Vagina (tissue), 2 donors: ENCODE measurements around the gene FOSL1. TPM values are rescaled to one million over a fixed set of nuclear protein-coding genes. Genes with fewer than 3 reads are reported as not detected.

ENCODE experiments used
- DNase-seq, 2 donors: peaks; one replicate each; pipeline ENCODE4 v3.0.0-alpha.2; 2017; ENCODE audit errors: extremely low spot score in 2 of 2
- H3K27ac ChIP-seq: fragments of 200-600 bp; sonication (generic); one replicate; pipeline ENCODE4 v1.5.1; 2019
- H3K27me3 ChIP-seq: fragments of 200-600 bp; sonication (generic); one replicate; pipeline ENCODE4 v1.5.1; 2019
- H3K36me3 ChIP-seq, 2 donors: fragments of 200-600 bp; sonication (generic); one replicate each; pipeline ENCODE4 v1.5.1; 2017 to 2019
- H3K4me1 ChIP-seq: fragments of 200-600 bp; sonication (generic); one replicate; pipeline ENCODE4 v1.5.1; 2019
- H3K4me3 ChIP-seq, 2 donors: fragments of 200-600 bp; sonication (generic); 1 replicate in 1 of 2; 2 replicates in 1 of 2; pipeline ENCODE4 v1.5.1; 2016 to 2019
- H3K9me3 ChIP-seq: fragments of 200-600 bp; sonication (generic); one replicate; pipeline ENCODE4 v1.5.1; 2019
- CTCF ChIP-seq, 3 experiments: fragments of 450-650 bp in 2 of 3; fragments of 200-600 bp in 1 of 3; sonication (generic) in 1 of 3; IDR thresholded peaks; one replicate each; pipeline ENCODE4 v1.5.1; 2017 to 2019; ENCODE audit warnings: antibody characterized with exemption in 3 of 3, mild to moderate bottlenecking in 2 of 3, moderate library complexity in 2 of 3
- POLR2A ChIP-seq, 2 donors: fragments of 450-650 bp; IDR thresholded peaks; one replicate each; pipeline ENCODE4 v1.6.1; 2017; ENCODE audit warnings: antibody characterized with exemption in 2 of 2, mild to moderate bottlenecking in 2 of 2, moderate library complexity in 2 of 2
- POLR2AphosphoS5 ChIP-seq, 2 donors: sonication (generic); formaldehyde crosslinking; IDR thresholded peaks; one replicate each; pipeline ENCODE4 v1.9.0; 2017; ENCODE audit warnings: antibody characterized with exemption in 2 of 2, mild to moderate bottlenecking in 2 of 2, low read depth in 1 of 2; ENCODE audit not compliant: insufficient read depth in 1 of 2
- intact Hi-C: fragments of 100-400 bp; cut with DNase I; formaldehyde crosslinking; loops from one replicate; pipeline ENCODE4 v1.15.1; 2023
- total RNA-seq: library from RNA; depleted of rRNA; stranded (reverse); fragments of >200 nt; gene quantifications from one replicate; pipeline ENCODE4 v1.2.3, GENCODE V29; 2016

Gene FOSL1
- total RNA-seq, 1 donor from 2014 or later, result 20.9 TPM

GRCh38 chr11:65842144-65842543, 58.0 kb downstream of the FOSL1 start:
- Histone ChIP-seq H3K27me3 (no peaks in the 10 kb centered on the region), H3K4me1 (no peaks in the 10 kb centered on the region), H3K4me3 (no peak overlapping the region), H3K27ac (no peak overlapping the region), H3K9me3 (no peaks in the 10 kb centered on the region), H3K36me3 (no peaks in the 10 kb centered on the region)
- DNase-seq, result no peak
- no peak for TF ChIP-seq CTCF (IDR thresholded peaks at IDR 0.05)
- no peak for TF ChIP-seq POLR2AphosphoS5 (IDR thresholded peaks at IDR 0.05; ENCODE audit: insufficient read depth in 1 of 2, low read depth in 1 of 2)
- no peak for TF ChIP-seq POLR2A (IDR thresholded peaks at IDR 0.05)
- intact Hi-C loops, result loop anchor here (10.0 kb wide), 1 partner anchor 1827 kb away; no protein-coding TSS in a partner anchor

Other genes starting within 250 kb of the FOSL1 start
- 59.2 TPM for gene RELA, start 237.5 kb downstream of the FOSL1 start, total RNA-seq
- 58.9 TPM for gene KAT5, start 188.1 kb downstream of the FOSL1 start, total RNA-seq
- gene RNASEH2C, start 179.6 kb downstream of the FOSL1 start, total RNA-seq, result 66.8 TPM
- 16.5 TPM for gene AP5B1, start 119.4 kb downstream of the FOSL1 start, total RNA-seq
- 17.4 TPM for gene OVOL1, start 113.3 kb downstream of the FOSL1 start, total RNA-seq
- 1.5 TPM for gene SNX32, start 66.4 kb downstream of the FOSL1 start, total RNA-seq
- 589 TPM for gene CFL1, start 42.2 kb downstream of the FOSL1 start, total RNA-seq
- gene MUS81, start 40.0 kb downstream of the FOSL1 start, total RNA-seq, result 48.9 TPM
- 57.9 TPM for gene EFEMP2, start 27.6 kb downstream of the FOSL1 start, total RNA-seq
- gene CTSW, start 20.6 kb downstream of the FOSL1 start, total RNA-seq, result 0.74 TPM
- gene FIBP, start 11.9 kb downstream of the FOSL1 start, total RNA-seq, result 78.6 TPM
- 76.4 TPM for gene CCDC85B, start 9.7 kb downstream of the FOSL1 start, total RNA-seq
- 21.1 TPM for gene C11orf68, start 18.7 kb upstream of the FOSL1 start, total RNA-seq
- gene DRAP1, start 19.0 kb upstream of the FOSL1 start, total RNA-seq, result 59.2 TPM
- gene TSGA10IP, start 45.1 kb upstream of the FOSL1 start, total RNA-seq, result not detected
- 26.0 TPM for gene SART1, start 61.3 kb upstream of the FOSL1 start, total RNA-seq
- 50.6 TPM for gene EIF1AD, start 101.8 kb upstream of the FOSL1 start, total RNA-seq
- gene BANF1, start 102.1 kb upstream of the FOSL1 start, total RNA-seq, result 54.5 TPM
- 5.6 TPM for gene CST6, start 111.6 kb upstream of the FOSL1 start, total RNA-seq
- gene CATSPER1, start 126.1 kb upstream of the FOSL1 start, total RNA-seq, result not detected
- not detected for gene GAL3ST3, start 148.8 kb upstream of the FOSL1 start, total RNA-seq
- gene SF3B2, start 152.0 kb upstream of the FOSL1 start, total RNA-seq, result 107 TPM
- 66.0 TPM for gene PACS1, start 169.9 kb upstream of the FOSL1 start, total RNA-seq